GM12878 (cell line): Measurements from ENCODE around the gene FBLN1. TPM values are rescaled to one million over a fixed set of nuclear protein-coding genes. Genes with fewer than 3 reads are reported as not detected.

ENCODE experiments used
- DPF2 ChIP-seq: fragments of 450-650 bp; IDR thresholded peaks from 2 replicates; pipeline ENCODE4 v1.6.1; 2017; ENCODE audit warnings: mild to moderate bottlenecking
- GATAD2B ChIP-seq: fragments of 450-650 bp; conservative IDR thresholded peaks from 2 replicates; pipeline ENCODE4 v1.6.1; 2017; ENCODE audit warnings: low read depth, mild to moderate bottlenecking, moderate library complexity
- SIN3A ChIP-seq: IDR thresholded peaks from 2 replicates; pipeline ENCODE4 v1.6.1; 2012; ENCODE audit warnings: low read depth, low read length, improper control_type of control experiment
- SRF ChIP-seq, 2 experiments: IDR thresholded peaks; 2 replicates each; pipeline ENCODE4 v1.6.1; 2011; ENCODE audit warnings: low read depth in 2 of 2, low read length in 2 of 2, mild to moderate bottlenecking in 1 of 2, moderate library complexity in 1 of 2
- SUZ12 ChIP-seq: fragments of 200-600 bp; sonication (generic); IDR thresholded peaks from one replicate; pipeline ENCODE4 v1.6.1; 2018; ENCODE audit warnings: antibody characterized with exemption, mild to moderate bottlenecking; ENCODE audit not compliant: unreplicated experiment
- ZBTB40 ChIP-seq: fragments of 450-650 bp; IDR thresholded peaks from 2 replicates; pipeline ENCODE4 v1.6.1; 2016; ENCODE audit warnings: mild to moderate bottlenecking, moderate library complexity, borderline replicate concordance
- polyA plus RNA-seq, 11 experiments: library from polyadenylated mRNA; depleted of rRNA in 4 of 11; unstranded in 6 of 11; stranded (reverse) in 5 of 11; fragments of >200 nt; fragmentation: Nextera tagmentation in 4 of 11; fragmentation: Illumina TruSeq in 1 of 11; extraction: Ambion mirVana in 4 of 11; extraction: Trizol in 1 of 11; gene quantifications; 1 replicate in 1 of 11; 2 replicates in 10 of 11; pipeline versions ENCODE4 v1.2.1 to v1.2.3, GENCODE V29; 2011 to 2016; ENCODE audit warnings: inconsistent platforms in 2 of 11, missing spikeins in 2 of 11, low read depth in 1 of 11
- total RNA-seq, 4 experiments: library from RNA; depleted of rRNA in 3 of 4; stranded (reverse); fragments of >200 nt in 3 of 4; fragmentation: Illumina TruSeq in 1 of 4; extraction: Trizol in 1 of 4; gene quantifications; 2 replicates each; pipeline versions ENCODE4 v1.2.1 to v1.2.3, GENCODE V29; 2013 to 2021
- TF ChIP-seq, protein P1 (sequence below): IDR thresholded peaks from 2 replicates; pipeline ENCODE4 v1.6.1; 2012; ENCODE audit warnings: low read depth, low read length, improper control_type of control experiment
- TF ChIP-seq, protein P2 (sequence below): IDR thresholded peaks from 2 replicates; pipeline ENCODE4 v1.6.1; 2012; ENCODE audit warnings: mild to moderate bottlenecking, low read depth, low read length

FBLN1 gene
- total and polyA plus RNA-seq, 10 of the 15 experiments (the other 5 are each of a cell fraction or from before 2014, with no cell fraction given), result 0.20 to 0.51 TPM; not detected in 8

- no peak for TF ChIP-seq ZBTB40
- TF ChIP-seq SUZ12, result no peak
- TF ChIP-seq GATAD2B, result no peak
- TF ChIP-seq SRF (IDR thresholded peaks at IDR 0.05; ENCODE audit: low read depth in 2 of 2, low read length in 2 of 2), result no peak
- no peak for TF ChIP-seq SIN3A
- TF ChIP-seq, protein P1, sequence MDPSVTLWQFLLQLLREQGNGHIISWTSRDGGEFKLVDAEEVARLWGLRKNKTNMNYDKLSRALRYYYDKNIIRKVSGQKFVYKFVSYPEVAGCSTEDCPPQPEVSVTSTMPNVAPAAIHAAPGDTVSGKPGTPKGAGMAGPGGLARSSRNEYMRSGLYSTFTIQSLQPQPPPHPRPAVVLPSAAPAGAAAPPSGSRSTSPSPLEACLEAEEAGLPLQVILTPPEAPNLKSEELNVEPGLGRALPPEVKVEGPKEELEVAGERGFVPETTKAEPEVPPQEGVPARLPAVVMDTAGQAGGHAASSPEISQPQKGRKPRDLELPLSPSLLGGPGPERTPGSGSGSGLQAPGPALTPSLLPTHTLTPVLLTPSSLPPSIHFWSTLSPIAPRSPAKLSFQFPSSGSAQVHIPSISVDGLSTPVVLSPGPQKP, result no peak
- TF ChIP-seq DPF2, result no peak
- TF ChIP-seq, protein P2, sequence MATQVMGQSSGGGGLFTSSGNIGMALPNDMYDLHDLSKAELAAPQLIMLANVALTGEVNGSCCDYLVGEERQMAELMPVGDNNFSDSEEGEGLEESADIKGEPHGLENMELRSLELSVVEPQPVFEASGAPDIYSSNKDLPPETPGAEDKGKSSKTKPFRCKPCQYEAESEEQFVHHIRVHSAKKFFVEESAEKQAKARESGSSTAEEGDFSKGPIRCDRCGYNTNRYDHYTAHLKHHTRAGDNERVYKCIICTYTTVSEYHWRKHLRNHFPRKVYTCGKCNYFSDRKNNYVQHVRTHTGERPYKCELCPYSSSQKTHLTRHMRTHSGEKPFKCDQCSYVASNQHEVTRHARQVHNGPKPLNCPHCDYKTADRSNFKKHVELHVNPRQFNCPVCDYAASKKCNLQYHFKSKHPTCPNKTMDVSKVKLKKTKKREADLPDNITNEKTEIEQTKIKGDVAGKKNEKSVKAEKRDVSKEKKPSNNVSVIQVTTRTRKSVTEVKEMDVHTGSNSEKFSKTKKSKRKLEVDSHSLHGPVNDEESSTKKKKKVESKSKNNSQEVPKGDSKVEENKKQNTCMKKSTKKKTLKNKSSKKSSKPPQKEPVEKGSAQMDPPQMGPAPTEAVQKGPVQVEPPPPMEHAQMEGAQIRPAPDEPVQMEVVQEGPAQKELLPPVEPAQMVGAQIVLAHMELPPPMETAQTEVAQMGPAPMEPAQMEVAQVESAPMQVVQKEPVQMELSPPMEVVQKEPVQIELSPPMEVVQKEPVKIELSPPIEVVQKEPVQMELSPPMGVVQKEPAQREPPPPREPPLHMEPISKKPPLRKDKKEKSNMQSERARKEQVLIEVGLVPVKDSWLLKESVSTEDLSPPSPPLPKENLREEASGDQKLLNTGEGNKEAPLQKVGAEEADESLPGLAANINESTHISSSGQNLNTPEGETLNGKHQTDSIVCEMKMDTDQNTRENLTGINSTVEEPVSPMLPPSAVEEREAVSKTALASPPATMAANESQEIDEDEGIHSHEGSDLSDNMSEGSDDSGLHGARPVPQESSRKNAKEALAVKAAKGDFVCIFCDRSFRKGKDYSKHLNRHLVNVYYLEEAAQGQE, result no peak
These were observed 9.2 kb downstream of the FBLN1 start (continued) for GRCh38 chr22:45511847-45512261.
